GM18519 (cell line): ENCODE measurements around the gene TBC1D16.

Experiments
- ATAC-seq: cut with Tn5 transposase; IDR thresholded peaks from one replicate; pipeline ENCODE4 v1.9.1; 2021; ENCODE audit warnings: mild to moderate bottlenecking, moderate library complexity; ENCODE audit not compliant: unreplicated experiment, low FRiP score

TBC1D16 gene, protein sequence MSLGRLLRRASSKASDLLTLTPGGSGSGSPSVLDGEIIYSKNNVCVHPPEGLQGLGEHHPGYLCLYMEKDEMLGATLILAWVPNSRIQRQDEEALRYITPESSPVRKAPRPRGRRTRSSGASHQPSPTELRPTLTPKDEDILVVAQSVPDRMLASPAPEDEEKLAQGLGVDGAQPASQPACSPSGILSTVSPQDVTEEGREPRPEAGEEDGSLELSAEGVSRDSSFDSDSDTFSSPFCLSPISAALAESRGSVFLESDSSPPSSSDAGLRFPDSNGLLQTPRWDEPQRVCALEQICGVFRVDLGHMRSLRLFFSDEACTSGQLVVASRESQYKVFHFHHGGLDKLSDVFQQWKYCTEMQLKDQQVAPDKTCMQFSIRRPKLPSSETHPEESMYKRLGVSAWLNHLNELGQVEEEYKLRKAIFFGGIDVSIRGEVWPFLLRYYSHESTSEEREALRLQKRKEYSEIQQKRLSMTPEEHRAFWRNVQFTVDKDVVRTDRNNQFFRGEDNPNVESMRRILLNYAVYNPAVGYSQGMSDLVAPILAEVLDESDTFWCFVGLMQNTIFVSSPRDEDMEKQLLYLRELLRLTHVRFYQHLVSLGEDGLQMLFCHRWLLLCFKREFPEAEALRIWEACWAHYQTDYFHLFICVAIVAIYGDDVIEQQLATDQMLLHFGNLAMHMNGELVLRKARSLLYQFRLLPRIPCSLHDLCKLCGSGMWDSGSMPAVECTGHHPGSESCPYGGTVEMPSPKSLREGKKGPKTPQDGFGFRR

DNA sequence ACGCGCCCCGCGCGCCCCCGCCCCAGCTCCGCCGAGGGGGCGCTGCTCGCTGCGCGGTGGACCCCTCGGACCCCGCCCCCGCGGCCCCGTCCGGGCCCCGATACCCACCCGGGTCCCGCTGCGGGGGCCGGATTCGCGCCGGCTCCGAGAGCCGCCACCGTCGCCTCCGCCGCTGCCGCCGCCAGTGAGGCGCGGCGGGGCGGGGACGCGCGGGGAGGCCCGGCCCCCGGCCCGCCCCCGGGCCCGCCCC lies at the start of gene TBC1D16:
TBC1D16 (minus strand) TSS at position 186 of the 250 bp plus-strand sequence. CDS start 22,325 bp downstream, outside the sequence.
- ATAC-seq: no peak

DNA sequence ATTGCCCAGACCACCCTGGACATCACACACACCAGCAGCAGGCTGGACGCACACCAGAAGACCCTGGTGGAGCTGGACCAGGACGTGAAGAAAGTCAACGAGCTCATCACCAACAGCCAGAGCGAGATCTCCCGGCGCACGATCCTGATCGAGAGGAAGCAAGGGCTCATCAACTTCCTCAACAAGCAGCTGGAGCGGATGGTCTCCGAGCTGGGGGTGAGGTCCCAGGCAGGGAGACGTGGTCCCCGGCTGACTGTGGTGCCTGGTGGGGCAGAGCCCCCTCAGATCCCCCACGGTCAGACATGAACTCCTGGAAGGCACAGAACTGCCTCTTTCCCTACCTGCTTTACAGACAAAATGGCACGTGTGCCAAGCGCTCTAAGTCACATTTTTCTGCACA lies 49.1 kb upstream of the TBC1D16 start:
- no peak for ATAC-seq

DNA sequence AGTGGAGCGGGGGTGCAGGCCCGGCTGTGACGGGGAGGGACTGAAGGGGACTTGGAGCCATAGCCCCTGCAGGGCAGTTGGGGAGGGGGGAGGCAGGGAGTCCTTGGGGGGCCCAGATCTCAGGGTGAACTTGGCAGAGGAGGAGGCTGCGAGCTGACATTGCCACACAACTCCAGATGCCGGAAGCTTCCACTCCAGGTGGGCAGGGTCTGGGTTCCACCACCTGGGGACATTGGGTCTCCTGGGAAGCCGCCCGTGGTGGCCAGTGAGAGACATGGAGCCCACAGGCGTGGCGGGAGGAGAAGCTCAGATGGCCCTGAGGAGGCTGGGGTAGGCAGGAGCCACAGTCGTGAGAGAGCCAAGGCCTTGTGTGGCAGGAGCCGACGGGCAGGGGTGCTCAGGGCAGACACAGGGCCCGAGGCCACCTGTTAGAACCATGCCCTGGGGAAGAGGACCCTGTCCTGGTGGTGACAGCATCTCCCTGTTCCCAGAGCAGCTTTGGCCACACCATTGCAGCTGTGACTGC lies 47.5 kb upstream of the TBC1D16 start:
- ATAC-seq: no peak

DNA sequence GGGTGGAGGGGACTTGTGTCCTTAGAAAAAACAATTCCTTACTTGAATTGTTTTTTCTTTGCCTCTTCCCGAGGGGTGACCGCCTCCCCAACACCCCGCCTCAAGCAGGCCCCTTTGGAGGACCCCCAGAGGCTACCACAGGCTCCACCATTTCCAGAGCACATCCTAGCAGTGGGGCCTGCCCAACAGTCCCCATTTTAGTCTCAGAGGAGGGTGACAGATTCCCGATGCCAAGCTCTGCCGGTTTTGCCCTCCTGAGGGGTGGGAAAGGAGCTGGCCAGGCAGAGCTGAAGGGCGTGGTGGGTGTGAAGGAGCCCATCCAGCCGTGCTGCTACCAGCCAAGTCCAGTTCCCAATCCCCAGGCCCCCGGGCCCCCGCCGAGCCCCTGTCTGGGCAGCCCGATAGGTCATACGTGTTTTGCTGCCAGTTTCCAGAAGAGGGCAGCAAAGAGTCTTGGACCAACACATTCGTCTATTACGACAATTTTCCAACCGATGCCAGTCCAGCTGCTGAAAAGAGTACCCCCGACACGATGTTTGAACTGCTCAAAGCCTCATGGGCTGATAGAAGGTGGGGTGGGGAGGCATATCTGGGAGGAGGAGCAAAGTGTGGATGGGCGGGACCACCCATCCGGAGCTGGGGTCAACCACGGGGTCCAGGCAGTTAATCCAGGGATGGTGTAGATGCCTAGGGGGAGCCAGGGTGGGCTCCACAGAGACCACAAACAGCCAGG lies 46.9 kb upstream of the TBC1D16 start:
- no peak for ATAC-seq

DNA sequence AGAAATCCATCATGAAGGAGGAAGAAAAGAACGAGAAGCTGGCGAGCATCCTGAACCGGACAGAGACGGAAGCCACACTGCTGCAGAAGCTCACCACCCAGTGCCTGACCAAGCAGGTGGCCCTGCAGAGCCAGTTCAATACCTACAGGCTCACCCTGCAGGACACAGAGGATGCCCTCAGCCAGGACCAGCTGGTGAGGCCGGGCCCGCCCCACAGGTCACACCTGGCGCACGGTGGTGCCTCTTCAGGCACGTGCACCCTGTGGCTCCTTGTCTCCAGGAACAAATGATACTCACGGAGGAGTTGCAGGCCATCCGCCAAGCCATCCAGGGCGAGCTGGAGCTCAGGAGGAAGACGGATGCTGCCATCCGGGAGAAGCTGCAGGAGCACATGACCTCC lies 45.9 kb upstream of the TBC1D16 start:
- ATAC-seq: no peak

DNA sequence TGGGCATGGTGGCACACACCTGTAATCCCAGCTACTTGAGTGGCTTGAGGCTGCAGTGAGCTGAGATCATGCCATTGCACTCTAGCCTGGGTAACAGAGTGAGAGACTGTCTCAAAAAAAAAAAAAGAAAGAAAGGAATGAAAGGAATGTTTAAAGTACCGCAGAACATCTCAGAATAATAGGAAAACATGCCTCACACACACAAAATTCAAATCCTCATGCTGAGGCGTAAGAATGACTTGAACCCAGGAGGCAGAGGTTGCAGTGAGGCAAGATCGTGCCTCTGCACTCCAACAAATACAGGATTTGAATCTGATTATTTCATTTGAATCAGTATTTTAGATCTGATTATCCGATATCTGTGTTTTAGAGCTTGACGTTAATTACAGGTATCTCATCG lies 44.4 kb upstream of the TBC1D16 start:
- ATAC-seq: no peak

DNA sequence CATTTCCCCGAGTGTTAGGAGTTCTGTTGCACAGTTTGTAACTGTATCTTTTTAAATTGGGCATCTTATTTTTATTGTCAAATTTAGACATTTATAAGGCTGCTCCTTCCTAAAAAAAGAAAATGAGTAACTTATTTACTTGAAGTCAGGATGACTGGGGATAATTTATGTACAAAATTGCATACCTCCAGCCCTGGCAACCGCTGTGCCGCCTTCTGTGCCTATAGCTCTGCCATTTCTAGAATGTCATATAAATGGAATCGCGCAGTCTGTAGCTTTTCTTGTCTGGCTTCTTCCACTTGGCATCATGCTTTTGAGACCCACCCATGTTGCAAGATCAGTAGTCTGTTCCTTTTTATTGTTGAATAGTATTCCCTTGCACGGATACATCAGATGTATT lies 36.7 kb upstream of the TBC1D16 start:
- no peak for ATAC-seq

DNA sequence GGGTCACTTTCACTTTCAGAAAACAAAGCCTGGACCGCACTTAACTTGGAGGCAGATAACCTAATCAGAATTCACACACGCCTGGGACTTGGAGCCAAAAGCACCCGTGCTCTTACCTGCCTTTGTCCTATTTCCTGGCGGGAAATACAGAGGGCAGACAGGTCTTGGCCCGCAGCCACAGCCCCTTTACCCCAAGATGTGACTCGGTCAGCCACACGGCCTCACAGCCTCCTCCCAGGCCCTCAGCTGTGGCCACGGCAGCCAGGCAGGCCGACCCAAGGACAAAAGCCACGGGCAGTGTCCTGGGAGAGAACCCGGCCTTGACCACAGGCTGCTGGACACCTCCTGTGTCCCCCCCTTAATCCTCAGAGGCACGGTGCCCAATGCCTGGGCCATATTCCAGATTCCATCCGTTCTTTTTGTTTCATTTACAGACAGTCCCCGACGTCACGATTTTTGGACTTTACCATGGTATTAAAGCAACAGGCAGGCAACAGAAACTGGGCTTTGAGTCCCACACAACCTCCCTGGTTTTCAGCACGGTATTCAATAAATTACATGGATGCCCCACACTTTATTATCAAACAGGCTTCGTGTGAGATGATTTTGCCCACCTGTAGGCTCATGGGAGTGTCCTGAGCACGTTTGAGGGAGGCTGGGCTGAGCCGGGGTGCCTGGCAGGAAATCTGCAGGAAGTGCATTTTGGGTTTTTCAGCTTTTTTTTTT lies 35.6 kb upstream of the TBC1D16 start:
- ATAC-seq: no peak

DNA sequence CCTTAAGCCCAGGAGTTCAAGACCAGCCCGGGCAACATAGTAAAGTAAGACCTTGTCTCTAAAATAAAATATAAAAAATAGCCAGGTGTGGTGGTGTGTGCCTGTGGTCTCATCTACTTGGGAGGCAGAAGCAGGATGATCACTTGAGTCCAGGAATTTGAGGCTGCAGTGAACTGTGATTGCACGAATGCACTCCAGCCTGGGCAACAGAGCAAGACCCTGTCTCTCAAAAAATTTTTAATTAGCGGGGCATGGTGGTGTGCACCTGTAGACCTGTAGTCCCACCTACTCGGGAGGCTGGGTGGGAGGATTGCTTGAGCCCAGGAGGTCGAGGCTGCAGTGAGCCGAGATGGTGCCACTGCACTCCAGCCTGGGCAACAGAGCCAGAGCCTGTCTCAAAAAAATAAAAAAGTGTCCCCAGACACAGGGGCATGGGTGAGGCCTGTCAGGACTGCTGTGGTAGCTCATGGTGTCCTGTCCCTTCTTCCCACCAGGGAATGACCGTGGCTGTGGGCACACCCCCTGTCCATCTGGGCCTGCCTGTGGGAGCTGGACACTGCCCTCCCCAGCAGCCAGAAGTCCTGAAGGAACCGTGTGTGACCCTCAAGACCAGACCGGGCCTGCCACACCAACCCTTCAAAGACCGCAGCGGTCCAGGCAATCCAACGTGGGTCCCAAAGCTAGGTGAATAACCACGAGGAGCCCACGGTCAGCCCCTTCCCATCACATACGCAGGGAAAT lies 34.9 kb upstream of the TBC1D16 start:
- ATAC-seq: no peak

DNA sequence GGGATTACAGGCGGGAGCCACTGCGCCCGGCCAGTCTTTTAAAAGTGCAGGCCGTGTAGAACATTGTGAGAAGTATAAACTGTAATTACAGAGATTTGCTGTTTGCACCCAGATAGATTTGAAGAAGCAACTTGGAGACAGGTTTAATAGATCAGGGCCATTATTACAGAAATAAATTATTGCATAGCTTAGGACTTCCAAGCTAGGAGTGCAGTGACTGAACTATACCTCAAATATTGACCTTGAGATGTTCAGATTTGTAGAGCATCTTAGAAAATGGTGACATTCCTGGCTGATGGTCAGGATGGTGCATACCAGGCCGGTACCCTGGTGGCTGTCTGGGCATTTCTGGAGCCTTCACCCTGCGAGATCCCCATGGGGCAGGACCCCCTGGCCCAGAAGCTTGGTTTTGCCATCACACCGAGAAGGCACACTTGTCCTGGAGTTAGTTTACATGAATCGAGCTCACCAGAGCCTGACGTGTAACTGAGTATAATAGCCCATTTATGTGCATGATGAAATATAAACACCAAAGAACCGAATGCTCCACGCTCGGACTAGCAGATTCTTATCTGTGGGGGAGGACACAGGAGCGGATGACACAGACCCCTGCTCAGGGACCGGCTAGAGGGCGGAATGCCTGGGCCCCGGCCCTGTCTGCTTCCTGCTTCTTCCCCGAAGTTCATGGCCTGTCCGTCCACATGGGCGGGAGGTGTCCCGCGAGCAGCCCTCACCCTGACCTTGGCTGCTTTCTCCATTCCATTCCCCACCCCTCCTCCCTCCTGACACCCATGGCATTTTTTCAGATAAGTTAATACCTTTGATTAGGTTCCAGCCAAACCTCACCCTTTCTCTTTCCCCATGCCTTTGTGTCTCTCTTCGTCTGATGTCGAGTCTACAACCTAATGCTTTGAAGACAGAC lies 32.9 kb upstream of the TBC1D16 start:
- ATAC-seq: no peak

DNA sequence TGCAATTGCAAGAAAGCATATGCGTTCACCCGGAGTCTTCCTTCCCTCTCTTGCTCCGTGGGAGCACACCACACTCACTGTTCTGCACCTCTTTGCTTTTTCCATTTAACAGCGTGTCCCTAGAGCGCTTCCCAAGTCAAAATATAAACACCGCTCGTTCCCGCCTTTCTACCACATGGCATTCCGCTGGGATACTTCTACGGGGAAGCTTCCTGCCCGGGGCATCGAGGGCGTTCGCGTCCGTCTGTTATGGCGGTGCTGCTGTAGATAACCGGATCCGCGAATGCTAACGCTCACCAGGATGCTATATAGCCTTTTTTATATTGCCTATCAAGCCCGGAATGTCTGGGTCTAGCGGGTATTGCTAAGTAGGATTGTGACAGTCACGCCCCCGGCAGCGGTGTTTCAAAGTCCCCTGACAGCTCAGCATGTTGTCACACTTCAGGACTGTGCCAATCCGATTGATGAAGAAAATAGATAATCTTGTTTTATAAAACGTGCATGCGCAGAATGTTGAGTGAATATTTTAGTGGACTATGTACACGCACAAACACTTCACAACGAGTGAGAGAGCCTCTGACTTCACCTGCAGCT lies 31.8 kb upstream of the TBC1D16 start:
- ATAC-seq: no peak

DNA sequence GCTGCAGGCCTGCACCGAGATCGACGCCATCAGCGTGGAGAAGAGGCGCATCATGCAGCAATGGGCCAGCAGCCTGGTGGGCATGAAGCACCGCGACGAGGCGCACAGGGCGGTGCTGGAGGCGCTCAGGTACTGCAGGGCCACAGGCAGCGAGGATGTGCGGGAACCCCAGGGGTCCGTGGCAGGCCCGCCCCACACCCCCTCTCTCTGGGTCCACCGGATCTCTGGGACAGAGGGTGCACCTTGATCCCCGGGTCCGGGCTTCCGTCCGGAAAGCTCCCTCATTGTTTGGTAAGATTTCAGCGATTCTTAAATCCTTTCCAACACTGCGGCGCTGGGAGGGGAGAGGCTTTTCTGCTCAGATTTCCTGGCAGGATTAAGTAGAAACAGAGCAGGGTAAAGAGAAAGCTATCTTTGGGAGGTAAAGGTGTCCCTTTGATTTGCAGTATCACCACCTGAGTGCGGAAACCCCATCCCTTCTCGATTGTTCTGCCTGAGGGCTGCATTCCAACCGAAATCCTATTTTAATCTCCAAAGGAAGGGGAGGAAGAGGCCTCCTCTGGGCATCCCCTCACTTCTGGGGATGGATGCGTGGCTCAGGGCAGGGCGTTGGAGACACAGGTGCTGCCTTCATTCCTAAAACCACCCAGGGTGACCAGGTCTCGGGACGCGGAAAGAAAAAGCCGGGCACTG lies 30.0 kb upstream of the TBC1D16 start:
- no peak for ATAC-seq

DNA sequence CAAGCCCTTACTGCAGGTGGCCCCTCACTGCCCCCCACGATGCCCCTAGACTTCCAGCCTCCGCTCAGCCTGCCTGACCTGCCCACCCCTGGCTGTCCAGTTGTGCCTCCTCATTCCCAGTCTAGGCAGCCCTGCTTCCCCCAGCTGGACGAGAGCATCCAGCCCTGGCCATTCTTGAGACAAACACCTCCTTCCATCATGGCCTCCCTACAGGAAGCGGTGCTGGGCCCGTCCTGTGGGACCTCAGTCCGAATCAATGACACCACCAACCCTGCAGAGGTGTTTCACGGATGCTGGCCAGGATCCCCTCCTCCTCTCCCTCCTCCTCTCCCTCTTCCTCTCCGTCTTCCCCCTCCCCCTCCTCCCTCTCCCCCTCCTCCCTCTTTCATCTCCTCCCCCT lies 29.0 kb upstream of the TBC1D16 start:
- ATAC-seq: no peak

DNA sequence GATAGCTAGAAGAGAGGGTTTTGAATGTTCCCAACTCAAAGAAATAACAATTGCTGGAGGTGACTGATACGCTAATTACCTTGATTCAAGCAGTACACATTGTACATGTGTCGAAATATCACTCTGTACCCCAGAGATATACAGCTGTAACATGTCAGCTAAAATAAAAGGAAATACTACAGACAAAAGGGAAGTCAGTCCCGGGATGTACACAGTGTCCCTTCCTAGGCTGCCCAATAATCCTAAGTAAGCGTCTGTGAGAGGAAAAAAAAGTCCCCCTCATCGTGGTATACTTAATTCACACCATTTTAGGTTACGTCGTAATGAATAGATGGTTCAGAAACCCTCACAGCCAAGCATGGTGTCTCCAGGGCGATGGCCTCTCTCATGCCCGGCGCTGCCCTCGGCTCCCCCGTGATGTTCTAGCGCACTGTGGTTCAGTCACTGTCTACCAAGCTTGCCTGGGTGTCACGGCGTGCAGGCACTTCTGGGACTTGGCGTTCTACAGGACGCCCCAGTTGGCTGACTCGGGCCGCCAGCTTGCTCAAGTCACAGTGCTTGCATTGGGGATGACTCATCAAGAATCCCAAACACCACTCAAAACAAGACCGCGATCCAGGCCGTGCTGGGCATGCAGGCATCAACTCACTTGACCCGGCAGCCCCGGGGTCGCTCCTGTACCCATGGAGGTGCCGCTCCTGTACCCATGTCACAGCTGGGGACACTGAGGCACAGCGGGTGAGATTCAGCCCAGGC lies 28.3 kb upstream of the TBC1D16 start:
- ATAC-seq: no peak

DNA sequence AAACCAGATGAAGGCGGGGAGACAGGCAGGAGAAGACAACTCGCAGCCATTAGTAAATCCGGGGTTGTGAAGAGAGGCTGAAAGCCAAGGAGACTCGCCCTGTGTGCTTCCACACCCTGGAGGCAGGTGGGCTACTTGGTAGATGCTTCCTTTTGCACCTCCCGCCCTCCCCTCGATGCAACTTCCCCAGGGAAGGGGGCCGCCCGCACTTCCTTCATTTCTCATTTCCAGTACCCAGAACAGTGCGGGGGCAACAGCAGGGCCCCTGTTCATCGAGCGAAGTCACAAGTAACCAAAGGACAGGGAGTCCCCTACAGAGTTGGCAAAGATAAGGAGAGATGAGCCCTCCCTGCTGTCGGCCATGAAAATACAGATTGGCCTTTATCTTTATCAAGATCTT lies 25.7 kb upstream of the TBC1D16 start:
- no peak for ATAC-seq

DNA sequence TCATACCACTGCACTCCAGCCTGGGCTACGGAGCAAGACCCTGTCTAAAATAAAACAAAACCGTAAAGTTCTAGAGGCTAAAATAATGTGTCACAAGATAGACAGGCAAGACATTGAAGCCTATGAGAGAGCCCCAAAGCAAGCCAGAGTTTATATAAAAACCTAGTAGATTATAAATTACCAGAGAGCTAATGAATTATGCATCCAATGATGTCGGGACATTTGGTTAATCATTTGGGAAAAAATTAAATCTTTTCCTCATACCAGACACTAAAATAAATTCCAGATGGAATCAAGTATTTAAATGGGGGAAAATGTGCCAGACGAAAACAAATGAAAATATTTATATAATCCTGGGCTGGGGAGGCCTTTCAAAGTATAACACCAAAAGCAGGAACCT lies 25.0 kb upstream of the TBC1D16 start:
- ATAC-seq: no peak

DNA sequence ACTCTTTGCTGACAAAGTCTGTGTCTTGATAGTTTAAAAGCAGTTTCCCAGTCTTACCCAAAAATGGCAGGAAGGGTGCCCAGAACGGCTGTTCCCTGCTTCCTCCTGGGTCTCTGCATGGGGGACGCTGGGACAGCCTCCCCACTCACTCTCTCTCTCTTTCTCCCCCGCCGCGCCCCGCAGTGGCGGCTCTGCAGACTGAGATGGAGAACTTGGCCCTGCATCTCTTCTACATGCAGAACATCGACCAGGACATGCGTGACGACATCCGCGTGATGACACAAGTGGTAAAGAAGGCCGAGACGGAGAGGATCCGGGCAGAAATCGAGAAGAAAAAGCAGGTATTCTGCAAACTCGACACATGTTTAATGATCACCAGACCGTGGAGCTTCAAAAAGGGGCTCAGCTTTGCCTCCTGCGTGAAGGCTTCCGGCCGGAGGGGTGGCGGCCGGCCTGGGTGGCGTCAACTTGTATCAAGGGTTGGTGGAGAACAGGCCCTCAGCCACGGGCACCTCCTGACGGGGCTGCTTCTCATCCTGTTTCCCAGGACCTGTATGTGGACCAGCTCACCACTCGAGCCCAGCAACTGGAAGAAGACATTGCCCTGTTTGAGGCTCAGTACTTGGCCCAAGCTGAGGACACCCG lies 22.8 kb upstream of the TBC1D16 start:
- no peak for ATAC-seq
